GM12864 (cell line): ENCODE data around the gene CFAP70.

Experiments used
- DNase-seq: peaks from one replicate; pipeline ENCODE4 v3.0.0-alpha.2; 2011; ENCODE audit warnings: low read depth
- H3K4me3 ChIP-seq: 2 replicates; pipeline ENCODE4 v1.5.1; 2011; ENCODE audit warnings: mild to moderate bottlenecking, low read depth, low read length, control low read depth
- CTCF ChIP-seq: IDR thresholded peaks from 2 replicates; pipeline ENCODE4 v1.5.1; 2011; ENCODE audit warnings: low read depth, mild to moderate bottlenecking, moderate library complexity, low read length, control low read depth, inconsistent platforms; ENCODE audit errors: missing control alignments

CFAP70 gene

GRCh38 chr10:73244866-73245477 is 113.7 kb downstream of the CFAP70 start:
- peak overlapping the region; percentile 70 for H3K4me3 ChIP-seq
- no peak for DNase-seq
- TF ChIP-seq CTCF = no peak

GRCh38 chr10:73239908-73240307 is 118.8 kb downstream of the CFAP70 start:
- no peak for TF ChIP-seq CTCF
- H3K4me3 ChIP-seq = no peak overlapping the region
- no peak for DNase-seq

GRCh38 chr10:73238990-73239566 is 119.6 kb downstream of the CFAP70 start:
- no peak overlapping the region for H3K4me3 ChIP-seq
- DNase-seq = no peak
- no peak for TF ChIP-seq CTCF

GRCh38 chr10:73234695-73235094 is 124.0 kb downstream of the CFAP70 start:
- H3K4me3 ChIP-seq = no peak overlapping the region
- DNase-seq = no peak
- TF ChIP-seq CTCF = no peak

- no peak for TF ChIP-seq CTCF
- no peak for DNase-seq
- H3K4me3 ChIP-seq = no peak overlapping the region
Measured at GRCh38 chr10:73233883-73234282, 124.8 kb downstream of the CFAP70 start.

GRCh38 chr10:73232887-73233286 is 125.8 kb downstream of the CFAP70 start:
- peak; percentile 20 for TF ChIP-seq CTCF
- DNase-seq = no peak
- H3K4me3 ChIP-seq = no peak overlapping the region

GRCh38 chr10:73229567-73229966 is 129.1 kb downstream of the CFAP70 start:
- H3K4me3 ChIP-seq = no peak overlapping the region
- no peak for DNase-seq
- no peak for TF ChIP-seq CTCF
